K562 (cell line): Measurements from ENCODE around the gene PRR15L. TPM values are rescaled to one million over a fixed set of nuclear protein-coding genes. Genes with fewer than 3 reads are reported as not detected.
A peak's percentile ranks its signal among the peaks of the same experiment; 100 is the strongest.

Experiments
- BRD4 ChIP-seq: fragments of 200-600 bp; sonication (generic); IDR thresholded peaks from 2 replicates; pipeline ENCODE4 v1.6.1; 2017; ENCODE audit warnings: inconsistent platforms
- E2F5 ChIP-seq: sonication (generic); formaldehyde crosslinking; IDR thresholded peaks from 2 replicates; pipeline ENCODE4 v1.8.0; 2022; ENCODE audit warnings: mild to moderate bottlenecking, missing genetic modification reagents
- HDAC3 ChIP-seq: fragments of 450-650 bp; IDR thresholded peaks from 2 replicates; pipeline ENCODE4 v1.6.1; 2018; ENCODE audit warnings: borderline replicate concordance, mild to moderate bottlenecking, moderate library complexity; ENCODE audit not compliant: partially characterized antibody
- HOMEZ ChIP-seq: fragments of 250-450 bp; sonication (Bioruptor Pico); IDR thresholded peaks from 2 replicates; pipeline ENCODE4 v1.4.0; 2020; ENCODE audit warnings: mild to moderate bottlenecking, moderate library complexity
- JUNB ChIP-seq: fragments of 450-650 bp; formaldehyde crosslinking; conservative IDR thresholded peaks from 2 replicates; pipeline ENCODE4 v1.4.0; 2020; ENCODE audit warnings: mild to moderate bottlenecking
- KAT7 ChIP-seq: sonication (generic); formaldehyde crosslinking; IDR thresholded peaks from 2 replicates; pipeline ENCODE4 v1.8.0; 2022; ENCODE audit warnings: missing genetic modification reagents, mild to moderate bottlenecking, borderline replicate concordance
- MCM5 ChIP-seq: fragments of 450-650 bp; IDR thresholded peaks from 2 replicates; pipeline ENCODE4 v1.6.1; 2016; ENCODE audit warnings: low read depth
- NFRKB ChIP-seq: fragments of 450-650 bp; IDR thresholded peaks from 2 replicates; pipeline ENCODE4 v1.6.1; 2016; ENCODE audit warnings: low read depth
- NKRF ChIP-seq: fragments of 450-650 bp; IDR thresholded peaks from 2 replicates; pipeline ENCODE4 v1.6.1; 2016; ENCODE audit warnings: borderline replicate concordance
- PCBP1 ChIP-seq: fragments of 200-400 bp; formaldehyde crosslinking; IDR thresholded peaks from 2 replicates; pipeline ENCODE4 v1.6.1; 2018; ENCODE audit warnings: mild to moderate bottlenecking, low read depth, low read length; ENCODE audit not compliant: poor library complexity, severe bottlenecking
- PTBP1 ChIP-seq: fragments of 200-400 bp; formaldehyde crosslinking; IDR thresholded peaks from 2 replicates; pipeline ENCODE4 v1.6.1; 2017; ENCODE audit warnings: low read depth, low read length
- RUNX1 ChIP-seq: sonication (generic); IDR thresholded peaks from 2 replicates; pipeline ENCODE4 v1.6.1; 2016; ENCODE audit warnings: antibody characterized with exemption, low read depth
- SMARCE1 ChIP-seq: fragments of 450-650 bp; IDR thresholded peaks from 2 replicates; pipeline ENCODE4 v1.7.1; 2016; ENCODE audit warnings: mild to moderate bottlenecking
- THRAP3 ChIP-seq: fragments of 450-650 bp; IDR thresholded peaks from 2 replicates; pipeline ENCODE4 v1.6.1; 2016; ENCODE audit warnings: mild to moderate bottlenecking, inconsistent platforms, borderline replicate concordance
- ZBTB12 ChIP-seq: fragments of 250-450 bp; sonication (Bioruptor Pico); IDR thresholded peaks from 2 replicates; pipeline ENCODE4 v1.4.0; 2020
- ZBTB43 ChIP-seq: sonication (generic); formaldehyde crosslinking; IDR thresholded peaks from 2 replicates; pipeline ENCODE4 v1.8.0; 2023; ENCODE audit warnings: mild to moderate bottlenecking, missing genetic modification reagents
- ZBTB9 ChIP-seq: fragments of 450-650 bp; formaldehyde crosslinking; IDR thresholded peaks from 2 replicates; pipeline ENCODE4 v1.4.0; 2020; ENCODE audit warnings: mild to moderate bottlenecking, moderate library complexity
- polyA plus RNA-seq, 8 experiments: library from polyadenylated mRNA; depleted of rRNA in 4 of 8; stranded (reverse) in 5 of 8; unstranded in 3 of 8; fragments of >200 nt; fragmentation: Nextera tagmentation in 2 of 8; fragmentation: Illumina TruSeq in 1 of 8; extraction: Ambion mirVana in 2 of 8; extraction: Trizol in 1 of 8; gene quantifications; 2 replicates each; pipeline versions ENCODE4 v1.2.1 to v1.2.3, GENCODE V29; 2011 to 2014; ENCODE audit warnings: inconsistent platforms in 1 of 8, missing spikeins in 1 of 8
- total RNA-seq, 7 experiments: library from RNA; depleted of rRNA in 6 of 7; stranded (reverse); fragments of >200 nt in 6 of 7; fragmentation: Illumina TruSeq in 2 of 7; extraction: Trizol in 2 of 7; gene quantifications; 2 replicates each; pipeline versions ENCODE4 v1.2.1 to v1.2.3, GENCODE V29; 2011 to 2021; ENCODE audit warnings: low replicate concordance in 1 of 7

The PRR15L gene
- total and polyA plus RNA-seq, 9 of the 15 experiments (the other 6 are each of a cell fraction or from before 2014, with no cell fraction given), result 0.03 TPM; not detected in 8

- peak; percentile 15; the same call in 1 of the 2 replicates for TF ChIP-seq RUNX1
- TF ChIP-seq ZBTB12 (CRISPR knock-in tag), result no peak
- TF ChIP-seq HOMEZ (CRISPR knock-in tag), result no peak
- TF ChIP-seq ZBTB9 (CRISPR knock-in tag), result peak; percentile 98
- no peak for TF ChIP-seq HDAC3
- no peak for TF ChIP-seq THRAP3
- TF ChIP-seq ZBTB43 (CRISPR knock-in tag), result peak; percentile 83; the same call in 1 of the 2 replicates
- peak; percentile 96 for TF ChIP-seq NKRF
- TF ChIP-seq JUNB (CRISPR knock-in tag), result no peak
- no peak for TF ChIP-seq BRD4
- no peak for TF ChIP-seq MCM5
- peak; percentile 88 for TF ChIP-seq NFRKB
- no peak for TF ChIP-seq PTBP1
- 0 out of 2 replicates have a peak, but pooled peaks have one; percentile 36 for TF ChIP-seq SMARCE1
- TF ChIP-seq KAT7, result peak; percentile 96; the same call in 1 of the 2 replicates
- peak; percentile 98 for TF ChIP-seq E2F5 (CRISPR knock-in tag)
- TF ChIP-seq PCBP1, result peak; percentile 62
Measured at GRCh38 chr17:47970725-47971499, 13.2 kb upstream of the PRR15L start, which contains the start of gene CDK5RAP3 (continued).
